COLO668 (cell line): ENCODE results near the gene LCE1C.

ENCODE experiments used
- DNase-seq: peaks from one replicate; lab custom pipeline; 2025; ENCODE audit not compliant: unreplicated experiment; lab: John Stamatoyannopoulos, UW

LCE1C gene, protein sequence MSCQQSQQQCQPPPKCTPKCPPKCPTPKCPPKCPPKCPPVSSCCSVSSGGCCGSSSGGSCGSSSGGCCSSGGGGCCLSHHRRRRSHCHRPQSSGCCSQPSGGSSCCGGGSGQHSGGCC

DNA sequence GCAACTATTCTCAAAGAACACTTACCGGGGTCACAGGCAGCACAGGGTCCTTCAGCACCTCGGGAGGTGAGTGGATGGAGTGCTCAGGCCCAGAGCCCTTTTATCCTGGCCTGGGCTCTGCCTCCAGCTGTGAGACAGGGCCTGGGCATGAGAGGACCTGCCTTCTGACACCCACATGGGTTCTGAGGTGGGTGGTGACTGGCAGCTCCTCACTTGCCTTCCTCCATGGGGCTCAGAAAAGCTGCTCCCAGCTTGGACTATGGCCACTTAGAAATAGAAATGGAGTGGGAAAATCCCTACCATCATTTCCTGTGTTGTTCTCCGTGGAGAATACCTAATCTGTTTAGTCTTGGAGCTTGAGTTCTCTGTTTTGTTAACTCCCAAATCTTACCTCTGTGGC is at the start of gene LCE1C:
Gene LCE1C, minus strand, starts transcription at position 76 of the 400 bp plus-strand sequence. CDS start 1,173 bp downstream, outside the sequence.
- no peak for DNase-seq

DNA sequence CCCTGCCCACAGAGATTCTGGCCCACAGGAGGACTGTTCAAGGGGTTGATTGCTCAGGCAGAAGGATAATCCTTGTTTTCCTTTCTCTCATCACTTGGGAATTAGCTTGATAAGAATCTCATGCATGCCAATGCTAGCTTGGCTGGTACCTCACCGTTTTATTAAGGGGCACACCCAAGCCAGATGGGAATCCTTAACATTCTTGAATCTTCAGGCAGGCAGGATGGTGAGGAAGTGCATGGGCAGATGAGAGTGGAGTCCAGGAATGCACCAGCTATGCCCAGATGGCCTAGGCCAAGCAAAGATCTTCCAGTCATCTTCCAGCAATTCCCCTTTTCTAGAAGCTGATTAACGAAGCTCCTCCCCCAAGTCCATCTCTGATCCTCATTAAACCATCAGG is 49.2 kb upstream of the LCE1C start:
- DNase-seq: no peak

DNA sequence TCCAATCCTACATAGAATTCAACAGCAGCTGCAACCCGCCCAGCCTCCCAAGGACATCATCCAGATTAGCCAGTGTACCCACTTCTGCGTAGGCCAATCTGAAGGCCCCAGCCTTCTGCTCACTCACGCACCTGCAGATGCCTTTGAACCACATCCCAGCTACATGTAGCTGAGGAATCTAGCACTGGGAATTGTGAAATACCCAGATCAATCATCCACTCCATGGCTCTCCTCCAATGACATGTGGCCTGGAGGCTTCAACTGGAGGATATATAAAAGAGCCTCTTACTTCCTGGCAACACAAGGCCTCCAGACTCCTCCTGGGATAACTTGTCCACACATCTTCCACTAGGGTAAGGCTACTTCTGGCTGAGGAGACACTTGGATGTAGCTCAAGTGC is 36.1 kb upstream of the LCE1C start, which contains the start of gene LCE6A:
Gene LCE6A, plus strand, starts transcription at position 301 of the 400 bp plus-strand sequence. CDS start 665 bp downstream, outside the sequence.
- DNase-seq: no peak

DNA sequence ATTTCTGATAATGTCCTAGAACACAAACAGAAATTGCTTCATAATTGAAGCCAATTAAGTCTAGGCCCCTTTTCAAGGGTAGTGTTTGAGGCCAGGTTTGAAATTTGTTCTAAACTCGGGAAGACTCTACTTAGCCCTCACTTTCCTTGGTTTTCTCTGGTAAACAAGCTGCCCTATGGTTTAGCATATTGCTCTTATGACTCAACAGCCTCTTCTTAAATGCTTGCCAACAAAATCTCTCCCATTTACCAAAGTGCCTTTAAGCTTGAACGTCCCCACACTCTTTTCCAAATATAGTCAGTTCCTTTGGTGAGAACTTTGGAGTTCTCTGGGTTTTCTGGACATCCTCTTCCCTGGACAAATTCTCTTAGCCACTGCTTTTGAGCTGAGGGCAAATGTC is 30.4 kb upstream of the LCE1C start:
- no peak for DNase-seq

DNA sequence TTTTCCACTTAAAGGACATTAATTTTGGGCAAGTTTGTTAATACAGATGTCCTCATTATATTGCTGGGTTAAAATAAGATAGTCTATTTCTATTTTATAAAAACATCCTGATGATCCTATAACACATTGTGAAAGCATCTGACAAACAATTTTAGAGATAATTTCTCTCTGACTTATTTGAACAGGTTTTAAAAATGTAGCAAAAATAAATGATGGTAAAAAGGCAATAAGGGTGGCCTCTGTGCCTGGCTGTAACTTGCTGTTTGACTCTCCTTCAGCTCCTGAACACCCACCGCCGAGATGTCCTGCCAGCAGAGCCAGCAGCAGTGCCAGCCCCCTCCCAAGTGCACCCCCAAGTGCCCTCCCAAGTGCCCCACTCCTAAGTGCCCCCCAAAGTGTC is 20.7 kb upstream of the LCE1C start, which contains the start of gene LCE1A:
Gene LCE1A, plus strand, starts transcription at position 301 of the 400 bp plus-strand sequence. Its CDS starts 0 bp downstream, at position 301.
- DNase-seq: no peak

DNA sequence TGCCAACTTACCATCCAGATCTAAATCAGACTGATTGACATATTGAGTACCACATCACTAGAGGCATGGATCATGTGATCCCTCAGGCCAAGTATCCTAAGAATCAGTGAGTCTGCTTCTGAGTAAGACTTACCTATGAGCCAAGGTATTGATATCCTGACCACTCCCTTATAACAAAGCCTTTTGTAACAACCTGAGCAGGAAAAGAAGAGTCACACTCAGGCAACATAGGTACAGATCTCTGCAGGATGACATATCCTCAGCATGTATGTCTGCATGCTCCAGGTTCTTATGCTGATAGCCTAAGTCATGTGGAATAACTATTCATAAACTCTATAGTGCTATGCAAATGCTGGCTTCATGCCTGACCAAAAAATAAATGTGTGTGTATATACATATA is 18.5 kb upstream of the LCE1C start:
- no peak for DNase-seq

DNA sequence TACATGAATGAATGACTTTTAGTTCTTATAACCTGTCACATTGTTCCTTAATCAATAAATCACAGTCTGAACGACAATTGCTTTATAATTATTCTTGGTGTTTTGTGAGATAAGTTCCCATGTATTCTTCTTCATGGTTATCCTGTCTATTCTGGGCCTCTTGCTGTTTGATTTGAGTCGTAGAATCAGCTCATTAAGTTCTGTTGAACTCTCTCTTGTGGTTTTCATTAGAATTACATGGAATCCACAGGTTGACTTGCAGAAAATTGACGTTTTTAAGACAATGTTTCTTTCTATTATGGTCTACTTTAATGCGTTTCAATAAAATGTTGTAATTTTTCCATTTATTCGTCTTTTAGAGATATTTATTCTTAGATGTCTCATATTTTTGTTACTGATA is 16.8 kb upstream of the LCE1C start:
- DNase-seq: no peak

DNA sequence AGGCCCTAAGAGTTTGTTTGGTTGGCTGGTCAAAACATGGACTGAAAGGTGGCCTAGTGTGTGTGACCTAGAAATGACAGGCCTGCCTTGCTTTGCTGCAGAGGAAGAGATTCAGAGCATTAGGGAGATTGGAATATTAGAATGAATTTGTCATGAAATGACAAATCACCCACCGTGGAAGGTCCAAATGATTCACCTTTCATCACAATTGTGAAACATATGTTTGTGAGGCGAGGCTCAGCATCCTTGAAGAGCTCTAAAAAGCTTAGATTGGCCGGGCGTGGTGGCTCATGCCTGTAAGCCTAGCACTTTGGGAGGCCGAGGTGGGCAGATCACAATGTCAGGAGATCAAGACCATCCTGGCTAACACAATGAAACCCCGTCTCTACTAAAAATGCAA is 10.9 kb upstream of the LCE1C start:
- DNase-seq: no peak

DNA sequence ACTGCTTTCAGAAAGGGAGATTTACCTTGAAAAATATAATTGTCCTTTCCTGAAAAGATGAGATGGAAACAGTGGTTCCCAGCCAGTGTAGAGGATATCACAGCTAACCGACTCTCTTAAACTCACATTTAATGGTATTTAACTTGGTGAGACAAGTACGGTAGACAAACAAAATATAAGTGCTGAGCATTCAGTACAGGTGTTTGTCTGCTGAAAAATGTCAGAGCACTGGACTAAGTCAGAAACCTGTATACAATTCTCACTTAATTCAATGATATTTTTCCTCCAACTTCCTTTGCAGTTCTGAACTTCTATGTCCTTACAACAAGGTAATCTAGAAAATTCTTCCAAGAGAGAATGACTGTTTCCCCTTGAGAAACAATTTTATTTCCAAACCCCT is 5.2 kb upstream of the LCE1C start, which contains the start of gene LCE1B:
Gene LCE1B, plus strand, starts transcription at position 301 of the 400 bp plus-strand sequence. CDS start 476 bp downstream, outside the sequence.
- DNase-seq: no peak

DNA sequence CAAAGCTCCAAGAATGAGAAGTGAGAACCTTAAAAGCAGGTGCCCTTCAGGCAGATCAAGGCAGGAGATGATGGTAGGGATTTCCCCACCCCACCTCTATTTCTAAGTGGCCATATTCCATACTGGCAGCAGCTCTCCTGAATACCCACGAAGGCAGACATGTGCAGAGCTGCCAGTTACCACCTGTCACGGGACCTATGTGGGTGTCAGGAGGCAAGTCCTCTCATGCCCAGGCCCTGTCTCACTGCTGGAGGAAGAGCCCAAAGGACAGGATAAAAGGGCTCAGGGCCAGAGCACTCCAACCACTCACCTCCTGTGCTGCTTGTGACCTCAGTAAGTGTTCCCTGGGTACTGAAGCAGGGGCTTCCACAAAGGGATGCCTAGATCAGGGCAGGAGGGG is 4.6 kb upstream of the LCE1C start:
- DNase-seq: no peak

DNA sequence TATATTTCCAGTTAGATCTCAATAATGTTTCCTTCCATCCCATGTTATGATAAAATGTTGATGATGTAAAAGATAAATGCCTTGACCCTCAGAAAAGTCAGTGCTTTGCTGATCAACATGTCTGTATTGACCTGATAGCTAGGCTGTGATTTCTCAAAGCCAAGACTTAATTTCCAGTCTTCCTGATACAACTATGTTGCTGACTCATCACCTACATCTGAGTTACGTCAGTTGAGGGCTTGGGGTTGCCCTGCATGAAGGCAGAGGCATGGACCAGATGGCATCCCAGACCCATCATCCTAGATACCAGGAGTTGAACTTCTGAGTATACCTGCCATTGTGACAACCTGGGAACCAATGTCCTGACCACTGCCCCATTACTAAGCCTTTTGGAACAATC is 5.1 kb downstream of the LCE1C start:
- no peak for DNase-seq

DNA sequence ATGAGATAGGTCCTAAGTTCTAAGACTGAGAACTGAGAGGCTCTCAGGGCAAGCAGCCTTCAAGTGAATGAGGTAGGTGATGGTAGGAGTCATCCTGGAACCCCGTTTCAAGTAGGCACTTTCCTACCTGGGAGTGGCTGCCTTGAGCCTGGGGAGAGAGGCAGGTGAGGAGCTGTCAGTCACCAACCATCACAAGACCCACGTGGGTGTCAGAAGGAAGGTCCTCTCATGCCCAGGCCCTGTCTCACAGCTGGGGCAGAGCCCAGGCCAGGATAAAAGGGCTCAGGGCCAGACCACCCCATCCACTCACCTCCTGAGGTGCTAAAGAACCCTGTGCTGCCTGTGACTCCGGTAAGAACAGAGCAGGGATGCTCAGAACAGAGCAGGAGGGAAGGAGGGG is 10.0 kb downstream of the LCE1C start, which contains the start of gene LCE1D:
Gene LCE1D, plus strand, starts transcription at position 301 of the 400 bp plus-strand sequence. CDS start 1,074 bp downstream, outside the sequence.
- no peak for DNase-seq

DNA sequence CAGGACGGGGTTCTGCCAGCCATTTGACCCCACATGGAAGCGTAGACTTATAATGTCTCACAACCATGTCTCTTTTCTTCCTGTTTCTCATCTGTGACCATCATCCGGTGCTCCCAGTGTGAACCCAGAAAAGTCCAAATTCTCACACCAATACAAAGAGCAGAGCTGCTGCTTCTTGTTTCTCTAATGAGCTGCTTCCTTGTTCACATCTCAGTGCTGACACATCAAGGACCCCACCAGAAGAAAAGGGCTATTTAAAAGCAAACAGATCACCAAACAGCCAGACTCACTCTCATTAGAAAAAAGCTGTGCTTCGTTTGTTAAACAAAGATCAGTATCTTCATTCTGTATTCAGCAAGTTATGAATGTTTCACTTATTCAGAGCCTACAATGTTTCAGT is 10.8 kb downstream of the LCE1C start:
- DNase-seq: no peak

DNA sequence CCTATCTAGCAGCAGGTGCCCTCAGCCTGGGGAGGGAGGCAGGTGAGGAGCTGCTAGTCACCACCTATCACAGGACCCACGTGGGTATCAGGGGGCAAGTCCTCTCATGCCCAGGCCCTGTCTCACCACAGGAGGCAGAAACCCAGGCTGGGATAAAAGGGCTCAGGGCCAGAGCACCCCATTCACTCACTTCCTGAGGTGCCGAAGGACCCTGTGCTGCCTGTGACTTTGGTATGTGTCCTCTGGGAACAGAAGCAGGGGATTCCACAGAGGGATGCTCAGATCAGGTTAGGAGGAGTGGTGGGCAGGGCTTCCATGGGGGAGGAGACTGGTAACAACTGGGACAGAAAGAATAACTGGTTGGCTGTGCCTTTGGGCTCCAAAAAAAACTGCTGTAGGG is 20.4 kb downstream of the LCE1C start, which contains the start of gene LCE1E:
Gene LCE1E, plus strand, starts transcription at position 181 of the 400 bp plus-strand sequence. CDS start 1,043 bp downstream, outside the sequence.
- no peak for DNase-seq

DNA sequence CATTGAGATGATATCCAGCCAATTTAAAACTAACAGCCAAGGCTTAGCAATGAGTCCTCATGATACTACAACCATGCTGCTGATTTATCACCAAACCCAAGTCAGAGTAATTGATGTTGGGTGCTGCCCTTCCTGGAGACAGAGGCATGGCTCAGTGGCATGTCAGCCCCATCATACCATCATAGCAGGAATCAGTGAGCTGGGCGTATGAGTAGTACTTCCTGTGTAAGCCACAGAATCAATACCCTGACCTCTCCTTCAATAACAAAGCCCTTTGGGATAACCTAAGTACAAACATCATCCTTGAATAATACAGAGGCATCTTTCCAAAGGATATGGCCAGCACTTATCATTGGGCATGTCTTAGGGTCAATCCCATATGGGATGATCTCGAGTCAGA is 23.4 kb downstream of the LCE1C start:
- DNase-seq: no peak

DNA sequence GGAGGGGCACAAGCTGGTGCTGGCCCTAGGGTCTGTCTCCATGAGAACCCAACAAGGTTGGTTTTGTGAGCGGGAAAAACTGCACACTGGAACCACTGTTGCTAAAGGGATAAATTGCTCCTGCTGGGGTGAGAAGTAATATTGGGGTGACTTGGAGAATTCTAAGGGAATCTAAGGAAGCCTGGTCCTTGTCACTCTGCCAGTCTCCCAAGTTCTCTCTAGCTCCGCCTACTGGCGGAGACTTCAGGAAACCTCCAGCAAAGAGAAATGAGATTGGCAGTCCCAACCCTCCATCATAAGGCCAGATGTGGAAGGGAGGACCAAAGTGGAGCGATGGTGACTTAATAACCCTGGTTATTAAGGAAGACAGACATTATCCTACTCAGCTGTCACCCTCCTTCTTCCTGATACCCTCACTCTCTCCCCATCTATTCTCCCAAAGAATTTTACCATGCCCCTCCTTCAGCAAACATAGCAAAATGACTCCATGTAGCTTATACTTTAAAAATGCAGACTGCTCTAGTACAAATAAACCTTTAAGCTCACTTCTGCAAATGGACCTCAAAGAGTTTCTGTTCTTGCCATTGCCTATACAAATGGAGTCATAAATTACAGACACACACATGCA is 28.8 kb downstream of the LCE1C start:
- DNase-seq: peak; percentile 17

DNA sequence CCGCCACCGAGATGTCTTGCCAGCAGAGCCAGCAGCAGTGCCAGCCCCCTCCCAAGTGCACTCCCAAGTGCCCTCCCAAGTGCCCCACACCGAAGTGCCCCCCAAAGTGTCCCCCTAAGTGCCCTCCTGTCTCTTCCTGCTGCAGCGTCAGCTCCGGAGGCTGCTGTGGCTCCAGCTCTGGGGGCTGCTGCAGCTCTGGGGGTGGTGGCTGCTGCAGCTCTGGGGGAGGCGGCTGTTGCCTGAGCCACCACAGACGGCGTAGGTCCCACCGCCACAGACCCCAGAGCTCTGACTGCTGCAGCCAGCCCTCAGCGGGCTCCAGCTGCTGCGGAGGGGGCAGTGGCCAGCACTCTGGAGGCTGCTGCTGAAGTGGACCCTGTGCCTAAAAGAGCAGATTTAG is 30.1 kb downstream of the LCE1C start:
- DNase-seq: no peak

DNA sequence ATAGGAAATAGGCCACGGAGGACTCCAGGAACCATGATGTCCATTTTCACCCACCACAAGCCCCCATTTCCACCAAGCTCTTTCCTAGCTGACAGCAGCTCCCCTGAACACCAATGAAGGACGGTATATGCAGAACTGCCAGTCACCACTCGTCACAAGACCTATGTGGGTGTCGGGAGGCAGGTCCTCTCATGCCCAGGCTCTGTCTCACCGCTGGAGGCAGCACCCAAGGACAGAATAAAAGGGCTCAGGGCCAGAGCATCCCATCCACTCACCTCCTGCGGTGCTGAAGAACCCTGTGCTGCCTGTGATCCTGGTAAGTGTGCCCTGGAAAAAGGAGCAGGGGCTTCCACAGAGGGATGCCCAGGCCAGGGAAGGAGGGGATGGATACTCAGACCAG is 31.6 kb downstream of the LCE1C start, which contains the start of gene LCE1F:
Gene LCE1F, plus strand, starts transcription at position 266 of the 400 bp plus-strand sequence. CDS start 1,232 bp downstream, outside the sequence.
- DNase-seq: no peak

DNA sequence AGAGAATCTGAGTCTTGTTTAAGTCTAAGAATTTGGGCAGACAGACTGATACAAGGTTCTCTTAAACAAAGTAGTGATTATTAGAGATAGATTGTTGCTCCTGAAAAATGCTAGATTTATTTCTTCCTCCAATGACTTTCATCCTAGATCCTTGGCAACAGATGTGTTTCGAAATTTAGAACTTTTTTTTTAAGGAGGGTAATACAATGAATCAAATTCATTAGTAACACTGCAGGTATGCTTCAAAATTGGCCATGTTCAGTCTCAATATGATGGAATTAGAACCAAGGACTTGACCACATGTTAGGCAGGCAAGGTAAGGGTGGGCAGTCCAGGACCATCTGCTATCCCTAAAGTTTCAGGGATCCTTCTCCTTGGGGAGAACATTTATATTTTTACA is 36.0 kb downstream of the LCE1C start:
- no peak for DNase-seq

DNA sequence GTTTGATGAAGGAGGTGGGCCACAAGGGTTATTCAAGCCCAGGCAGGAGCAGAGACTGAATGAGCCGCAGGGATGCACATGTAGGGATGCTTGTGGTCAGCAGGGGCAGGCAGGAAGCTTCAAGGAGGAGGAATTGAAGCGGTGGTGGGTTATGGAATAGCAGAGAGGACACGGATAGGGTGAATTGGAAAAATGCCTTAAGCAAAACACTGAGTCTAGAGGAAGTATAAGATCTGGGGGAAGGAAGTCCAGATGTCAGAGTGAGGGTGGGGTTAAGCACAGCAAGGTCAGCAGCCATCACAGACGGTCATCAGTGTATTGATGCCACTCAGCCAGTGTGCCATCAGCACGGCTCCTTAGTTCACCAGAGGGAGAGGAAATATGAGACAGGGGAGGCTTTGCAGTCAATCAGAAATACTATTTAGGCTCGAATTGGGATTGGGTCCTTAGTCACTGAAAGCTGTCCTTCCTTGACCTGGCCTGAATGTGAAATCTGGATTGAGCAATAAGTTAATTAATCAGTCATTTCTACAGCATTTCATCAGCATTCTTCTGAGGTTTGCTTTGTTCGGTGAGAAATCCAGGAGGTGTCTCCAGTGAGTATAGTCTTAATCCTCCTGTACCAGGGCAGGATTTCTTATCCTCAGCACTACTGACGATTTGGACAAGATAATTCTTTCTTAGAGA is 37.5 kb downstream of the LCE1C start:
- DNase-seq: no peak

DNA sequence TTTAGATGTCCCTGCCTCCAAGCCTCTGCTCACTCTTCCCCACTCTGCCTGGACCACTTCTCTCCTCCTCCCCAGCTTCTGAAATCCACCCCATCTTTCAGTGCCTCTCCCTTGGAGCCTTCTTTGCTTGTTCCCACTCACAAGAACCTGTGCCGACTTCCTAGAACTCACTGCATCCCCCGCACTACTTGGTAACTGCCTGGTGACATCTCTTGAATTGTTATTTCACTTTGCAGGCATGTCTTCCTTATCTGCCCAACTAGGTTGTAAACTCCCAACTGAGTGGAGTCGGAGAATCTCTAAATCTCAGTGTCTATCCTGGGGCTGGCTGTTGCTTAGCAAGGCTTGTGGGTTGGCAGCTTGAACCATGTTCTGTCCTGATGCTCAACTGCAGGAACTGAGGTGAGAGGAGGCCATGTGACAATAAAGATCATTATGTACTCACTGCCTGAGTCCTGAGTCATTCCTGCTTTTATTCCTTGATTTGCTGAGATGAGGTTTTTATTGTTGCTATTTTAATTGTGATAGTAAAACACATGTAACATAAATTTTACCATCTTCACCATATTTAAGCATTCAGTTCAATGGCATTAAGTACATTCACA is 44.7 kb downstream of the LCE1C start:
- DNase-seq: no peak
